Measurements from ENCODE around the gene KDM3B. TPM values are rescaled to one million over a fixed set of nuclear protein-coding genes. Genes with fewer than 3 reads are reported as not detected.
A peak's percentile ranks its signal among the peaks of the same experiment; 100 is the strongest.
"Not testable (repeated sequence)": the region's sequence is repeated elsewhere in the genome, so short reads cannot be mapped to it uniquely, and the experiment has no call there.

KDM3B gene
- total and polyA plus RNA-seq, 9 of the 15 experiments (the other 6 are each of a cell fraction or from before 2014, with no cell fraction given): 13.8 to 62.8 (median 41.9) TPM

- intact Hi-C loops (cut with micrococcal nuclease); H3K9ac ChIP-seq (ENCODE audit: insufficient read depth in 1 of 2, low read depth in 2 of 2, low read length in 2 of 2); CTCF ChIA-PET (ENCODE audit: low intra/inter-chr PET ratio); ATAC-seq; FAIRE-seq; H4K20me1 ChIP-seq (replicated peaks; ENCODE audit: control insufficient read depth, insufficient read depth, low read length); H3K27ac ChIP-seq (ENCODE audit: extremely low read depth, low read depth, low read length); H3K4me3 ChIP-seq; H3K4me1 ChIP-seq (replicated peaks in 1 of 2; ENCODE audit: control insufficient read depth in 2 of 2, insufficient read depth in 2 of 2, low read length in 2 of 2); H3K4me2 ChIP-seq (ENCODE audit: insufficient read depth, low read length); DNase-seq (ENCODE audit: extremely low read depth in 1 of 4, low spot score in 3 of 4); H3K9me1 ChIP-seq (ENCODE audit: control insufficient read depth, insufficient read depth, low read length); H3K79me2 ChIP-seq (ENCODE audit: control insufficient read depth, insufficient read depth, low read length); H3K27me3 ChIP-seq (ENCODE audit: control insufficient read depth in 2 of 2, insufficient read depth in 2 of 2, low read length in 2 of 2); in situ Hi-C loops (cut with MboI); BruUV-seq (replicated peaks); H2AFZ ChIP-seq (ENCODE audit: low read depth, low read length); H3K9me3 ChIP-seq (replicated peaks; ENCODE audit: control insufficient read depth, insufficient read depth, low read depth, low read length): not testable (repeated sequence)
- POLR2A ChIA-PET: interaction anchor here (0.6 to 6.8 kb wide), 2 partner anchors 13 to 117 kb away, joined by 4 to 31 read pairs; partner anchors contain the start of gene CDC25C
- peaks cover 25% of the 10 kb centered on the region; the same call in 2 of the 3 replicates for H3K36me3 ChIP-seq (ENCODE audit: control insufficient read depth, insufficient read depth, low read length)
- 89% methylated on average over 4 of the region's 4 CpGs for WGBS (ENCODE audit: insufficient coverage, low coverage, missing lambda C conversion rate)
Observed at GRCh38 chr5:138318211-138318610, 34.3 kb upstream of the KDM3B start.

DNA sequence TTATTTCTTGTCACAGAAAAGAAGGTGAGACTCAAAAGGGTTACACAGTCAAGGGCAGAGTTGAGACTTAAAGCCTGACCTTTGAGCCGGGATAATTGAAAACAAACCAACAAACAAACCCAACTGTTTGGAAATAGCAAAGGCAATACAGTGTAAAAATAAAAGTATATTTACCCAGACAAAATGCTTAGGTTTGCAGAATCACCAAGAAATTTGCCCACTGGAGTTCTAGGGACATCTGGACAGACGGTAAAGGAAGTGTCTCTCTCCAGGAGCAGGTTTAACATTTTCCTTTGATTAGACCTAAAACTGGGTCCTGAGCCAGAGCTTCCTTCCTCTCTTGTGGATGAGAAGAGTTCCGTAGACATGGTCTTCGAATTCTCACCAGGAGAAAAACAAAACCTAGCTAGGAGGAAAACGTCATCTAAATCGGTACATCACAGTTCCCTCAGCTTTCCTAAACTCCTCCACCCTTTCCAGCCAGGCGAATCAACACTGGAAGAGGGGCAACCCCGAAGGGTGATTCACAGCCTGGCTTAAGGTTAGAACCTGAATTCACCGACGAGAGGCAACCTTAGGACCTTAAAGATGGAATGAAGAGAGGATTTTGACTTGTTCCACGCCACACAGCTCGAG is 21.6 kb upstream of the KDM3B start:
- CTCF ChIA-PET (ENCODE audit: low intra/inter-chr PET ratio): no interaction called here
- Histone ChIP-seq H3K36me3 (ENCODE audit: control insufficient read depth, insufficient read depth, low read length) (peaks cover 12% of the 10 kb centered on the region; the same call in 1 of the 3 replicates), H4K20me1 (replicated peaks; ENCODE audit: control insufficient read depth, insufficient read depth, low read length) (no peaks in the 10 kb centered on the region), H3K9me1 (ENCODE audit: control insufficient read depth, insufficient read depth, low read length) (no peaks in the 10 kb centered on the region), H3K27me3 (ENCODE audit: control insufficient read depth in 2 of 2, insufficient read depth in 2 of 2, low read length in 2 of 2) (no peaks in the 10 kb centered on the region), H3K9ac (ENCODE audit: insufficient read depth in 1 of 2, low read depth in 2 of 2, low read length in 2 of 2) (peak overlapping the region; percentile 93 to 94), H3K79me2 (ENCODE audit: control insufficient read depth, insufficient read depth, low read length) (peaks cover 17% of the 10 kb centered on the region), H3K9me3 (replicated peaks; ENCODE audit: control insufficient read depth, insufficient read depth, low read depth, low read length) (no peaks in the 10 kb centered on the region), H3K27ac (ENCODE audit: extremely low read depth, low read depth, low read length) (peak overlapping the region; percentile 89), H3K4me3 (peak overlapping the region; percentile 64), H2AFZ (ENCODE audit: low read depth, low read length) (peak overlapping the region; percentile 97), H3K4me1 (replicated peaks in 1 of 2; ENCODE audit: control insufficient read depth in 2 of 2, insufficient read depth in 2 of 2, low read length in 2 of 2) (peaks cover 0 to 10% of the 10 kb centered on the region in 2 experiments; a peak in 4 of 5 replicates), H3K4me2 (ENCODE audit: insufficient read depth, low read length) (peak overlapping the region; percentile 94)
- FAIRE-seq (peak; percentile 37), DNase-seq (ENCODE audit: extremely low read depth in 1 of 4, low spot score in 3 of 4) (peak in 1 of 4 experiments; percentile 30), ATAC-seq (peak; percentile 7)
- POLR2A ChIA-PET: interaction anchor here (0.6 to 5.4 kb wide), 13 partner anchors 8 to 212 kb away, joined by 3 to 43 read pairs (median 5); partner anchors contain the start of genes EGR1, ETF1, GFRA3 and KDM3B
- intact Hi-C loops (cut with micrococcal nuclease) (no loop called here), in situ Hi-C loops (cut with MboI) (no loop called here)
- WGBS (ENCODE audit: insufficient coverage, low coverage, missing lambda C conversion rate): 3% methylated on average over 12 of the region's 12 CpGs
- BruUV-seq (replicated peaks): TSS peak; percentile 76
- TF ChIP-seq MAFG (tag; conservative IDR thresholded peaks at IDR 0.05) (peak; percentile 29; the same call in 1 of the 2 replicates), MAFK (IDR thresholded peaks at IDR 0.05; ENCODE audit: low read length) (peak; percentile 52; the same call in 1 of the 2 replicates), NR2C2 (CRISPR knock-in tag; IDR thresholded peaks at IDR 0.05) (no peak), NR2C2 (tag; IDR thresholded peaks at IDR 0.05) (0 out of 2 replicates have a peak, but pooled peaks have one; percentile 21), ASH1L (IDR thresholded peaks at IDR 0.05; ENCODE audit: borderline replicate concordance, low read depth, partially characterized antibody) (no peak), ID3 (CRISPR knock-in tag; IDR thresholded peaks at IDR 0.05) (no peak), ID3 (tag; IDR thresholded peaks at IDR 0.05) (no peak), ZNF316 (IDR thresholded peaks at IDR 0.05) (peak; percentile 86), ARNT (IDR thresholded peaks at IDR 0.05) (peak in 1 of 2 experiments; percentile 24; a peak in 1 of 4 replicates), NFRKB (IDR thresholded peaks at IDR 0.05; ENCODE audit: low read depth) (0 out of 2 replicates have a peak, but pooled peaks have one; percentile 27), JUN (IDR thresholded peaks at IDR 0.05; ENCODE audit: borderline replicate concordance, low read depth, low read length) (no peak), JUN (CRISPR knock-in tag; IDR thresholded peaks at IDR 0.05; ENCODE audit: borderline replicate concordance) (0 out of 2 replicates have a peak, but pooled peaks have one; percentile 21), MAFF (IDR thresholded peaks at IDR 0.05; ENCODE audit: low read length) (peak; percentile 65), ZC3H8 (IDR thresholded peaks at IDR 0.05) (no peak), KLF16 (IDR thresholded peaks at IDR 0.05) (no peak), C11orf30 (IDR thresholded peaks at IDR 0.05; ENCODE audit: low read depth) (peak; percentile 65), TEAD1 (CRISPR knock-in tag; IDR thresholded peaks at IDR 0.05) (no peak), PHB (CRISPR knock-in tag; IDR thresholded peaks at IDR 0.05) (0 out of 2 replicates have a peak, but pooled peaks have one; percentile 41)
